HepG2 (cell line): Measurements from ENCODE around the gene BMPR1B. TPM values are rescaled to one million over a fixed set of nuclear protein-coding genes. Genes with fewer than 3 reads are reported as not detected.

Source experiments
- ATAC-seq: fragments of 200-7000 bp; cut with Tn5 transposase; 3 replicates; pipeline ENCODE4 v1.9.1; 2020; ENCODE audit warnings: mild to moderate bottlenecking, moderate library complexity
- BruUV-seq: library from RNA; stranded (reverse); fragments of 400-500 nt; replicated peaks from 2 replicates; lab custom pipeline; 2021; lab: Mats Ljungman, UMichigan
- CTCF ChIA-PET: fragments of 300-600 bp; formaldehyde crosslinking; extraction: SDS; loops from one replicate; lab custom pipeline; 2021; ENCODE audit warnings: low total read pairs, inconsistent platforms, low intra/inter-chr PET ratio; lab: Yijun Ruan, JAX
- POLR2A ChIA-PET: fragments of 350-600 bp; sonication (Branson Sonifier 250); formaldehyde crosslinking; loops from one replicate; lab custom pipeline; 2020; ENCODE audit warnings: antibody characterized with exemption, inconsistent platforms; lab: Yijun Ruan, JAX
- DNase-seq: peaks from one replicate; pipeline ENCODE4 v3.0.0-alpha.2; 2015; ENCODE audit warnings: low spot score
- FAIRE-seq: peaks from 3 replicates; lab custom pipeline; 2011; peaks lifted over from hg19 to GRCh38; lab: Jason Lieb, UNC
- H2AFZ ChIP-seq: one replicate; pipeline ENCODE4 v1.6.1; 2011; ENCODE audit warnings: low read length, inconsistent platforms
- H3K27ac ChIP-seq: fragments of 300-600 bp; 3 replicates; pipeline ENCODE4 v1.8.0; 2011; ENCODE audit warnings: mixed run types, mild to moderate bottlenecking, mixed read lengths, low read length, inconsistent platforms; ENCODE audit not compliant: insufficient read depth; ENCODE audit errors: extremely low read length
- H3K27me3 ChIP-seq, 2 experiments: fragments of 200-600 bp in 1 of 2; 2 replicates in 1 of 2; 3 replicates in 1 of 2; pipeline versions ENCODE4 v1.6.0 to v1.8.0; 2011; ENCODE audit warnings: low read length in 2 of 2, mild to moderate bottlenecking in 2 of 2, moderate library complexity in 2 of 2, inconsistent platforms in 1 of 2; ENCODE audit not compliant: insufficient read depth in 2 of 2, control insufficient read depth in 1 of 2
- H3K36me3 ChIP-seq, 2 experiments: fragments of 200-600 bp in 1 of 2; replicated peaks in 1 of 2; 2 replicates in 1 of 2; 3 replicates in 1 of 2; pipeline versions ENCODE4 v1.5.1 to v1.8.0; 2011; ENCODE audit warnings: low read length in 2 of 2, inconsistent platforms in 1 of 2; ENCODE audit not compliant: insufficient read depth in 2 of 2, control insufficient read depth in 1 of 2
- H3K4me1 ChIP-seq: 2 replicates; pipeline ENCODE4 v1.5.1; 2012; ENCODE audit warnings: low read length, inconsistent platforms; ENCODE audit not compliant: insufficient read depth
- H3K4me2 ChIP-seq: 2 replicates; pipeline ENCODE4 v1.6.0; 2011; ENCODE audit warnings: low read depth, low read length, inconsistent platforms
- H3K4me3 ChIP-seq, 3 experiments: fragments of 200-600 bp in 1 of 3; sonication (generic), shearing (Covaris generic) in 1 of 3; replicated peaks in 1 of 3; 2 replicates each; pipeline ENCODE4 v1.5.1; 2011 to 2016; ENCODE audit warnings: low read length in 3 of 3, inconsistent platforms in 2 of 3, low read depth in 2 of 3, mild to moderate bottlenecking in 2 of 3, control low read depth in 1 of 3, mixed read lengths in 1 of 3; ENCODE audit not compliant: insufficient read depth in 1 of 3
- H3K79me2 ChIP-seq: one replicate; pipeline ENCODE4 v1.6.1; 2011; ENCODE audit warnings: low read length, inconsistent platforms; ENCODE audit not compliant: insufficient read depth
- H3K9ac ChIP-seq: 2 replicates; pipeline ENCODE4 v1.6.0; 2011; ENCODE audit warnings: mild to moderate bottlenecking, low read depth, low read length, inconsistent platforms; ENCODE audit not compliant: insufficient read depth
- H3K9me3 ChIP-seq: 2 replicates; pipeline ENCODE4 v1.5.1; 2012; ENCODE audit warnings: mild to moderate bottlenecking, low read length
- H4K20me1 ChIP-seq: 2 replicates; pipeline ENCODE4 v1.6.0; 2011; ENCODE audit warnings: inconsistent platforms, mild to moderate bottlenecking, low read length, moderate library complexity; ENCODE audit not compliant: insufficient read depth
- AGO1 ChIP-seq: fragments of 200-400 bp; formaldehyde crosslinking; IDR thresholded peaks from 2 replicates; pipeline ENCODE4 v1.6.1; 2017; ENCODE audit warnings: mild to moderate bottlenecking, low read depth, low read length, moderate library complexity; ENCODE audit not compliant: poor library complexity, severe bottlenecking
- HES4 ChIP-seq: sonication (generic); formaldehyde crosslinking; IDR thresholded peaks from 2 replicates; pipeline ENCODE4 v1.9.0; 2021; ENCODE audit warnings: mild to moderate bottlenecking, missing genetic modification reagents, borderline replicate concordance
- KDM5B ChIP-seq: sonication (generic); formaldehyde crosslinking; IDR thresholded peaks from 2 replicates; pipeline ENCODE4 v1.4.0; 2020; ENCODE audit warnings: missing genetic modification reagents, mild to moderate bottlenecking, borderline replicate concordance
- KIAA2018 ChIP-seq: sonication (generic); formaldehyde crosslinking; IDR thresholded peaks from 2 replicates; pipeline ENCODE4 v1.5.0; 2020; ENCODE audit warnings: mild to moderate bottlenecking, missing genetic modification reagents, borderline replicate concordance
- MED13 ChIP-seq: sonication (generic); formaldehyde crosslinking; IDR thresholded peaks from 2 replicates; pipeline ENCODE4 v1.5.0; 2020; ENCODE audit warnings: missing genetic modification reagents
- SMAD3 ChIP-seq: sonication (generic); formaldehyde crosslinking; IDR thresholded peaks from 2 replicates; pipeline ENCODE4 v1.4.0; 2020; ENCODE audit warnings: missing genetic modification reagents
- TARDBP ChIP-seq: sonication (generic); formaldehyde crosslinking; IDR thresholded peaks from 2 replicates; pipeline ENCODE4 v1.8.0; 2022; ENCODE audit warnings: mild to moderate bottlenecking, missing genetic modification reagents
- ZNF337 ChIP-seq: sonication (generic); formaldehyde crosslinking; IDR thresholded peaks from 2 replicates; pipeline ENCODE4 v1.5.1; 2020; ENCODE audit warnings: missing genetic modification reagents, low read depth, mild to moderate bottlenecking, borderline replicate concordance
- ZNF44 ChIP-seq: sonication (generic); formaldehyde crosslinking; IDR thresholded peaks from 2 replicates; pipeline ENCODE4 v1.5.1; 2020; ENCODE audit warnings: mild to moderate bottlenecking, missing genetic modification reagents
- ZNF737 ChIP-seq: sonication (generic); formaldehyde crosslinking; IDR thresholded peaks from 2 replicates; pipeline ENCODE4 v1.5.0; 2020; ENCODE audit warnings: missing genetic modification reagents, mild to moderate bottlenecking, borderline replicate concordance
- WGBS: methylation state at CpG from one replicate; pipeline ENCODE4 v1.1.6; 2017; ENCODE audit warnings: low lambda C conversion rate; 5-methylcytosine and 5-hydroxymethylcytosine counted together
- in situ Hi-C: cut with HindIII; loops from 2 replicates; pipeline ENCODE4 v1.10.0; 2017; ENCODE audit warnings: low pct_unique_long_range_greater_than_20kb; ENCODE audit not compliant: extremely low pct_ligation_motif_present
- intact Hi-C: fragments of 100-400 bp; cut with micrococcal nuclease; formaldehyde crosslinking; loops from one replicate; pipeline ENCODE4 v1.10.0; 2022; ENCODE audit not compliant: unreplicated experiment
- polyA plus RNA-seq, 8 experiments: library from polyadenylated mRNA; depleted of rRNA in 3 of 8; stranded (reverse) in 7 of 8; unstranded in 1 of 8; fragments of >200 nt; fragmentation: Illumina TruSeq in 4 of 8; extraction: Trizol in 4 of 8; gene quantifications; 2 replicates each; pipeline versions ENCODE4 v1.2.1 to v1.2.3, GENCODE V29; 2011 to 2016; ENCODE audit warnings: low read depth in 4 of 8, missing spikeins in 1 of 8, mixed read lengths in 1 of 8; ENCODE audit not compliant: insufficient read depth in 1 of 8
- total RNA-seq, 5 experiments: library from RNA; depleted of rRNA; stranded (reverse); fragments of >200 nt; fragmentation: Illumina TruSeq; extraction: Trizol; gene quantifications; 2 replicates each; pipeline ENCODE4 v1.2.3, GENCODE V29; 2016; ENCODE audit warnings: low read depth in 1 of 5

BMPR1B gene
- total and polyA plus RNA-seq, 2 of the 13 experiments (the other 11 are each of a cell fraction or from before 2014, with no cell fraction given) = 0.07 TPM; not detected in 1

GRCh38 chr4:94841864-94842221 is 84.1 kb downstream of the BMPR1B start:
- H3K79me2 ChIP-seq = no peaks in the 10 kb centered on the region
- no peak overlapping the region for H3K4me3 ChIP-seq
- TF ChIP-seq KDM5B (CRISPR knock-in tag) (no peak), HES4 (no peak), ZNF337 (no peak), AGO1 (no peak), MED13 (no peak), SMAD3 (CRISPR knock-in tag) (no peak)
- no peak overlapping the region for H3K4me2 ChIP-seq
- FAIRE-seq = no peak
- WGBS = 32% methylated on average over 3 of the region's 3 CpGs
- ChIA-PET POLR2A (no interaction called here), CTCF (no interaction called here)
- no peak overlapping the region for H2AFZ ChIP-seq
- no peak overlapping the region for H3K9ac ChIP-seq
- no peaks in the 10 kb centered on the region for H3K4me1 ChIP-seq
- H3K9me3 ChIP-seq = no peaks in the 10 kb centered on the region
- no peak for DNase-seq
- no peak overlapping the region for H3K27ac ChIP-seq
- H4K20me1 ChIP-seq = no peaks in the 10 kb centered on the region
- H3K27me3 ChIP-seq = no peaks in the 10 kb centered on the region
- H3K36me3 ChIP-seq = no peaks in the 10 kb centered on the region
- in situ Hi-C loops = no loop called here
- BruUV-seq = no TSS peak
- no peak for ATAC-seq
- intact Hi-C loops = no loop called here

GRCh38 chr4:94843216-94843615 is 85.5 kb downstream of the BMPR1B start:
- ChIA-PET POLR2A (no interaction called here), CTCF (no interaction called here)
- Histone ChIP-seq H3K79me2 (no peaks in the 10 kb centered on the region), H3K4me1 (no peaks in the 10 kb centered on the region), H3K9ac (no peak overlapping the region), H4K20me1 (no peaks in the 10 kb centered on the region), H3K4me3 (no peak overlapping the region), H3K27me3 (no peaks in the 10 kb centered on the region), H3K36me3 (no peaks in the 10 kb centered on the region), H3K4me2 (no peak overlapping the region), H3K9me3 (no peaks in the 10 kb centered on the region), H2AFZ (no peak overlapping the region), H3K27ac (no peak overlapping the region)
- intact Hi-C loops = no loop called here
- FAIRE-seq = no peak
- TF ChIP-seq ZNF44 (CRISPR knock-in tag) = no peak
- TF ChIP-seq KIAA2018 = no peak
- no peak for TF ChIP-seq ZNF737
- no peak for TF ChIP-seq TARDBP (CRISPR knock-in tag)
- ATAC-seq = no peak
- DNase-seq = no peak
- BruUV-seq = no TSS peak
- in situ Hi-C loops = no loop called here
